Karpas-422 (cell line): ENCODE data around the gene EIF3J. TPM values are rescaled to one million over a fixed set of nuclear protein-coding genes. Genes with fewer than 3 reads are reported as not detected.
"Not testable (repeated sequence)": the region's sequence is repeated elsewhere in the genome, so short reads cannot be mapped to it uniquely, and the experiment has no call there.

Source experiments
- DNase-seq: peaks from one replicate; pipeline ENCODE4 v3.0.0-alpha.2; 2015
- H2AFZ ChIP-seq: fragments of 200-600 bp; sonication (generic); 2 replicates; pipeline ENCODE4 v1.6.1; 2014; ENCODE audit warnings: antibody characterized with exemption, low read length, mixed read lengths
- H3K27ac ChIP-seq: fragments of 200-600 bp; sonication (generic); 2 replicates; pipeline ENCODE4 v1.5.1; 2014; ENCODE audit warnings: mild to moderate bottlenecking, low read length, moderate library complexity
- H3K27me3 ChIP-seq: fragments of 200-600 bp; sonication (generic); 2 replicates; pipeline ENCODE4 v1.6.1; 2014; ENCODE audit warnings: low read length, mixed read lengths
- H3K36me3 ChIP-seq: fragments of 200-600 bp; sonication (generic); 2 replicates; pipeline ENCODE4 v1.6.1; 2014; ENCODE audit warnings: low read length, mixed read lengths; ENCODE audit not compliant: insufficient read depth
- H3K4me1 ChIP-seq: fragments of 200-600 bp; sonication (generic); 2 replicates; pipeline ENCODE4 v1.6.1; 2014; ENCODE audit warnings: mild to moderate bottlenecking, low read length, mixed read lengths
- H3K4me2 ChIP-seq: fragments of 200-600 bp; sonication (generic); 2 replicates; pipeline ENCODE4 v1.6.1; 2014; ENCODE audit warnings: low read length, low read depth, mild to moderate bottlenecking; ENCODE audit not compliant: poor library complexity, severe bottlenecking
- H3K4me3 ChIP-seq: fragments of 200-600 bp; sonication (generic); 2 replicates; pipeline ENCODE4 v1.5.1; 2014; ENCODE audit warnings: mild to moderate bottlenecking, antibody characterized with exemption, low read length, mixed read lengths
- H3K79me2 ChIP-seq: fragments of 200-600 bp; sonication (generic); 2 replicates; pipeline ENCODE4 v1.6.1; 2014; ENCODE audit warnings: mild to moderate bottlenecking, low read length, mixed read lengths
- H3K9ac ChIP-seq: fragments of 200-600 bp; sonication (generic); 2 replicates; pipeline ENCODE4 v1.6.0; 2014; ENCODE audit warnings: low read length
- H3K9me2 ChIP-seq: fragments of 200-600 bp; sonication (generic), shearing (Covaris generic); replicated peaks from 2 replicates; pipeline ENCODE4 v1.6.0; 2014; ENCODE audit warnings: mild to moderate bottlenecking, low read length, moderate library complexity; ENCODE audit not compliant: insufficient read depth
- H3K9me3 ChIP-seq: fragments of 300-700, 200-600 bp; sonication (generic); 2 replicates; pipeline ENCODE4 v1.6.1; 2014; ENCODE audit warnings: low read length, mixed read lengths
- H4K20me1 ChIP-seq: fragments of 200-600 bp; sonication (generic); 2 replicates; pipeline ENCODE4 v1.6.1; 2014; ENCODE audit warnings: mild to moderate bottlenecking, antibody characterized with exemption, low read length, low read depth; ENCODE audit not compliant: insufficient read depth
- total RNA-seq: library from RNA; depleted of rRNA; stranded (reverse); fragments of >200 nt; shearing (Covaris generic); gene quantifications from 2 replicates; pipeline ENCODE4 v1.2.3, GENCODE V29; 2014; ENCODE audit warnings: low replicate concordance

The EIF3J gene
- total RNA-seq, 1 experiment from 2014 or later, result 70.7 TPM

- no peaks in the 10 kb centered on the region for H3K27me3 ChIP-seq
- no peaks in the 10 kb centered on the region for H3K9me2 ChIP-seq
- DNase-seq, result no peak
- H3K79me2 ChIP-seq, result peaks cover 98% of the 10 kb centered on the region
- H3K9ac ChIP-seq, result no peak overlapping the region
- 0 out of 2 replicates have a peak overlapping the region, but pooled peaks have one; percentile 6 for H3K27ac ChIP-seq
- H3K4me1 ChIP-seq, result peaks cover 38% of the 10 kb centered on the region
- H2AFZ ChIP-seq, result no peak overlapping the region
- peaks cover 11% of the 10 kb centered on the region; the same call in 1 of the 2 replicates for H4K20me1 ChIP-seq
- H3K4me2 ChIP-seq, result no peak overlapping the region
- H3K9me3 ChIP-seq, result no peaks in the 10 kb centered on the region
- H3K4me3 ChIP-seq, result no peak overlapping the region
- H3K36me3 ChIP-seq, result peaks cover 35% of the 10 kb centered on the region
Measured at GRCh38 chr15:44545913-44546802, 9.2 kb downstream of the EIF3J start.

GRCh38 chr15:44549152-44549551, 12.2 kb downstream of the EIF3J start:
- peaks cover 28% of the 10 kb centered on the region for H3K4me1 ChIP-seq
- H3K9ac ChIP-seq, H3K27ac ChIP-seq, H4K20me1 ChIP-seq, H2AFZ ChIP-seq, DNase-seq, H3K4me2 ChIP-seq, H3K9me3 ChIP-seq, H3K4me3 ChIP-seq, H3K9me2 ChIP-seq, H3K27me3 ChIP-seq: not testable (repeated sequence)
- peaks cover 33% of the 10 kb centered on the region for H3K36me3 ChIP-seq
- peaks cover 88% of the 10 kb centered on the region for H3K79me2 ChIP-seq

DNA sequence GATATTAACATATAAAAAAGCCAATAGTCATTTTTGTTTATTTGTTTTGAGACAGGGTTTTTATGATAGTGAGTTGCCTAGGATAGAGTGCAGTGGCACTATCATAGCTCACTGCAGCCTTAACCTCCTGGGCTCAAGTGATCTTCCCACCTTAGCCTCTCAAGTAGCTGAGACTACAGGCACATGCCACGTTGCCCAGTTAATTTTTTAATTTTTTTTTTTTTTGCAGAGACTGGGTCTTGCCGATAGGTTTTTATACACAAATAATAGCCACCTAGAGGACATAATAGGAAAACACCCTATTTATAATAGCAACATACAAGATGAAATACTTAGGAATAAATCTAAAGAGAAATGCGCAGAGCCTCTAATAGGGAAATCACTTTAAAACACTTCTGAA, 13.3 kb downstream of the EIF3J start:
- Histone ChIP-seq H4K20me1 (peaks cover 5% of the 10 kb centered on the region; the same call in 1 of the 2 replicates), H3K4me3 (no peak overlapping the region), H3K9me2 (no peaks in the 10 kb centered on the region), H3K4me1 (peaks cover 26% of the 10 kb centered on the region), H3K27ac (no peak overlapping the region), H3K79me2 (peaks cover 88% of the 10 kb centered on the region), H3K27me3 (no peaks in the 10 kb centered on the region), H3K9me3 (no peaks in the 10 kb centered on the region), H3K9ac (no peak overlapping the region), H3K4me2 (no peak overlapping the region), H2AFZ (no peak overlapping the region), H3K36me3 (peaks cover 43% of the 10 kb centered on the region)
- DNase-seq, result peak; percentile 62

- H3K9me2 ChIP-seq, result no peaks in the 10 kb centered on the region
- H4K20me1 ChIP-seq, result peaks cover 9% of the 10 kb centered on the region; the same call in 1 of the 2 replicates
- H3K79me2 ChIP-seq, result peaks cover 88% of the 10 kb centered on the region
- H2AFZ ChIP-seq, result no peak overlapping the region
- H3K4me2 ChIP-seq, result no peak overlapping the region
- peak; percentile 53 for DNase-seq
- H3K36me3 ChIP-seq, result peaks cover 48% of the 10 kb centered on the region
- no peaks in the 10 kb centered on the region for H3K27me3 ChIP-seq
- H3K4me3 ChIP-seq, result no peak overlapping the region
- no peak overlapping the region for H3K9ac ChIP-seq
- no peaks in the 10 kb centered on the region for H3K9me3 ChIP-seq
- peaks cover 21% of the 10 kb centered on the region for H3K4me1 ChIP-seq
- H3K27ac ChIP-seq, result peak overlapping the region; percentile 8; the same call in 1 of the 2 replicates
Measured at GRCh38 chr15:44550734-44551133, 13.8 kb downstream of the EIF3J start.

DNA sequence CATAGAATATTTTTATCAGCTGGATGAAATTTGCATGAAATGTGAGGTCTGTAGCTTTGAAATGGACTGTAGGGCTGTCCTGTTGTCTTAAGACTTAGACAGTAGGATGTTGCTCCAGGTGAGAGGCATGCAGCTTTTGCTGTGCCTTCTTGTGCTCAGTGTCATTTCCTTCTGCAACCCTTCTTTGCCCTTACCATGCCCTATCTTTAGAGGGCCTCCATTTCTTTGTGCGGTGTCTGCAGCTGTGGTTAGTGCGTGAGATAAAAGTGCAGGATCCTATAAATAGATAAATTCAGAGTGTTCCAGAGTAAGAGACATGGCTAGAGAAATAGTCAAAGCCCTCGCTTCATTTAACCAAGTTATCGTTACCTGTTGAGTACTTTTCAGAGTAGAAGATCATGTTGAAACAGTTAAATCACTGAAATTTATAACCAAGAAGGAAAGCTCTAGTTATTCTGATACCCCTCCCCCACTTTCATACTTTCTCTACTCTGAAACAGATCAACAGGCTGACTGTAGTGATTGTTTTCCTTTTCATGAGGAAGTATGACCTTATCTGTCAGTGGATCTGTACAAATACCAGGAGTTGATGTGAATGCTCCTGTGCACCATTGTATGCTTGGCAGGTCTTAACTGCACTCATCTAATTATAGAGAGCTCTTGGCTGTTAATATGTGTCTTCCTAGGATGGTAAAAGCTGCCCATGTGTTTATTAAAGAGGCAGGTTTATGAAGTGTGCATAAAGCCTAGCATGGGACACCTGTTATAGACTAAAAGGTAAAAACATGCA, 18.2 kb downstream of the EIF3J start:
- H3K4me2 ChIP-seq, result no peak overlapping the region
- no peaks in the 10 kb centered on the region for H3K9me2 ChIP-seq
- H3K27ac ChIP-seq, result no peak overlapping the region
- H3K4me1 ChIP-seq, result peaks cover 9% of the 10 kb centered on the region
- peaks cover 66% of the 10 kb centered on the region for H3K79me2 ChIP-seq
- no peak overlapping the region for H3K9ac ChIP-seq
- no peak for DNase-seq
- H3K9me3 ChIP-seq, result no peaks in the 10 kb centered on the region
- 0 out of 2 replicates have a peak, but pooled peaks cover 5% of the 10 kb centered on the region for H4K20me1 ChIP-seq
- H2AFZ ChIP-seq, result no peak overlapping the region
- H3K27me3 ChIP-seq, result no peaks in the 10 kb centered on the region
- H3K36me3 ChIP-seq, result peaks cover 72% of the 10 kb centered on the region
- H3K4me3 ChIP-seq, result no peak overlapping the region

DNA sequence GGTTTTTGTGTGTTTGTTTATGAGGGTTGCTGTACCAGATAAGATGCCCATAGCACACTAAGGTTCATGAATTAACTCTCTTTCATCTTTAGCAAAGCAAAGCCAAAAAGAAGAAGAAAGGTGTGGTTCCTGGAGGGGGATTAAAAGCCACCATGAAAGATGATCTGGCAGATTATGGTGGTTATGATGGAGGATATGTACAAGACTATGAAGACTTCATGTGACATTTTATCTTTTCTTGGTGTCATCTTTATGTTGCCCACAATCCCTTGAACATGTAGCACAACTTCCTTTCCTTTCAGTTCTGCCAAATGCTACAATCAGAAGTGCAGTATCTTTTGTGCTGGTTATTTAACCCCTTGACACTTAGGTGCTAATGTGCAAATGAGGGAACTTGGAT, 24.0 kb downstream of the EIF3J start:
- not testable (repeated sequence) for H3K4me3 ChIP-seq, H3K27me3 ChIP-seq, H3K4me1 ChIP-seq, H3K27ac ChIP-seq, H2AFZ ChIP-seq, H4K20me1 ChIP-seq, DNase-seq, H3K9me2 ChIP-seq, H3K9ac ChIP-seq, H3K9me3 ChIP-seq, H3K4me2 ChIP-seq
- Histone ChIP-seq H3K79me2 (peaks cover 21% of the 10 kb centered on the region), H3K36me3 (peaks cover 75% of the 10 kb centered on the region)

DNA sequence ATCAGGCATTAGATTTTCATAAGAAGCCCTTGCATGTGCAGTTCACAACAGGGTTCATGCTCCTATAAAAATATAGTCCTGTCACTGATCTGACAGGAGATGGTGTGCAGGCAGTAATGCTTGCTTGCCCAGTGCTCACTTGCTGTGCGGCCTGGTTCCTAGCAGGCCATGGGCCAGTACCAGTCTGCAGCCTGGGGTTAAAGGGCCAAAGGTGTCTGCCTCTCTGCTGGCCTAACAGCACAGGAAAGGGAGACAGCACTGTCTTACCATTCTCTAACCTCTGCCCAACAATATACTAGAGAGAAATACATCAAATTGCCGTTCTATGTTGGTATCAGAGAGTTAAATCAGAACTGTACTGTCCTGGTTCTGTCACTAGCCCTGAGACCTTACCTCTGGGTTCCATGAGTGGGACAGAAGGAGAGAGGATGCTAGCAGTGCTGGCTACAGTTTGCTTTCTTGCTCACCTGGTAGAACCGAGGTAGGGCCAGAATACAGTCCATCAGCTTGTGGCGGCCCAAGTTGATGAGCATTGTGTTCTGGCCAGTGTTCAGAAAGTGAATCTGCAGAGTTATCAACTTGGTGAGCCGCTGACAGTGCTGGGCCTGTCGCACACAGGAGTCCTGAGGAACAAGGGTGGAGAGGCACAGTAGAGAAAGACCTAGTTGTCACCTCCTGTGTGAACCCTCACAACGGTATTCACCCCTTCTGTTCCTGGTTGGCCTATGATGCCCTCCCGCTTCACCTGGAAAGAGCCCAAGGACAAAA, 28.6 kb downstream of the EIF3J start:
- no peak for DNase-seq
- H3K79me2 ChIP-seq, result no peaks in the 10 kb centered on the region
- H3K27ac ChIP-seq, result no peak overlapping the region
- 0 out of 2 replicates have a peak, but pooled peaks cover 5% of the 10 kb centered on the region for H4K20me1 ChIP-seq
- H3K9me2 ChIP-seq, result no peaks in the 10 kb centered on the region
- no peak overlapping the region for H3K4me3 ChIP-seq
- no peak overlapping the region for H2AFZ ChIP-seq
- H3K4me2 ChIP-seq, result no peak overlapping the region
- H3K36me3 ChIP-seq, result peaks cover 52% of the 10 kb centered on the region
- no peaks in the 10 kb centered on the region for H3K27me3 ChIP-seq
- H3K9ac ChIP-seq, result no peak overlapping the region
- H3K4me1 ChIP-seq, result no peaks in the 10 kb centered on the region
- no peaks in the 10 kb centered on the region for H3K9me3 ChIP-seq
